Caco-2 (cell line): Measurements from ENCODE around the gene KCTD21. TPM values are rescaled to one million over a fixed set of nuclear protein-coding genes. Genes with fewer than 3 reads are reported as not detected.
A peak's percentile ranks its signal among the peaks of the same experiment; 100 is the strongest.

Experiments
- Bru-seq: library from RNA; stranded (reverse); fragments of 400-500 nt; gene quantifications from one replicate; lab custom pipeline; 2021; lab: Mats Ljungman, UMichigan
- BruChase-seq, 2 experiments: library from RNA; stranded (reverse); fragments of 400-500 nt; gene quantifications; one replicate each; lab custom pipeline; 2021; lab: Mats Ljungman, UMichigan
- BruUV-seq: library from RNA; stranded (reverse); fragments of 400-500 nt; replicated peaks from 2 replicates; lab custom pipeline; 2021; lab: Mats Ljungman, UMichigan
- CTCF ChIA-PET: fragments of 300-600 bp; sonication (Branson Sonifier 250); formaldehyde crosslinking; loops from one replicate; lab custom pipeline; 2022; ENCODE audit warnings: antibody characterized with exemption; lab: Charles Lee
- POLR2A ChIA-PET: fragments of 300-600 bp; sonication (Branson Sonifier 250); formaldehyde crosslinking; loops from one replicate; lab custom pipeline; 2022; ENCODE audit warnings: antibody characterized with exemption; lab: Charles Lee
- DNase-seq, 2 experiments: peaks; one replicate each; pipeline versions ENCODE4 v3.0.0 to v3.0.0-alpha.2; 2020 to 2022
- H3K27me3 ChIP-seq: replicated peaks from 2 replicates; pipeline ENCODE4 v1.6.0; 2011; ENCODE audit warnings: low read length; ENCODE audit not compliant: control insufficient read depth, insufficient read depth
- H3K36me3 ChIP-seq: 2 replicates; pipeline ENCODE4 v1.5.1; 2011; ENCODE audit warnings: low read length; ENCODE audit not compliant: control insufficient read depth, insufficient read depth
- H3K4me1 ChIP-seq: fragments of 250-450 bp; sonication (Bioruptor Pico); 2 replicates; pipeline ENCODE4 v1.5.1; 2020; ENCODE audit warnings: mild to moderate bottlenecking
- H3K4me3 ChIP-seq: 2 replicates; pipeline ENCODE4 v1.5.1; 2011; ENCODE audit warnings: low read depth, mild to moderate bottlenecking, control low read depth, low read length
- H3K9me3 ChIP-seq: fragments of 250-450 bp; sonication (Bioruptor Pico); 2 replicates; pipeline ENCODE4 v1.5.1; 2020; ENCODE audit warnings: mild to moderate bottlenecking, moderate library complexity
- H3K27ac Mint-ChIP-seq: one replicate; pipeline ENCODE4 v1.8.0; 2022; ENCODE audit warnings: mixed read lengths; ENCODE audit not compliant: unreplicated experiment
- H3K27me3 Mint-ChIP-seq: one replicate; pipeline ENCODE4 v1.8.0; 2022; ENCODE audit warnings: mixed read lengths; ENCODE audit not compliant: insufficient read depth, unreplicated experiment
- H3K36me3 Mint-ChIP-seq: one replicate; pipeline ENCODE4 v1.8.0; 2022; ENCODE audit warnings: mild to moderate bottlenecking, mixed read lengths; ENCODE audit not compliant: insufficient read depth, unreplicated experiment
- H3K4me1 Mint-ChIP-seq: one replicate; pipeline ENCODE4 v1.8.0; 2022; ENCODE audit warnings: low read depth, mixed read lengths; ENCODE audit not compliant: unreplicated experiment
- H3K4me3 Mint-ChIP-seq: one replicate; pipeline ENCODE4 v1.8.0; 2022; ENCODE audit warnings: mild to moderate bottlenecking, moderate library complexity, mixed read lengths; ENCODE audit not compliant: unreplicated experiment
- H3K9me3 Mint-ChIP-seq: one replicate; pipeline ENCODE4 v1.8.0; 2022; ENCODE audit warnings: mixed read lengths; ENCODE audit not compliant: unreplicated experiment
- CTCF ChIP-seq, 2 experiments: fragments of 200-600 bp in 1 of 2; IDR thresholded peaks; 1 replicate in 1 of 2; 2 replicates in 1 of 2; pipeline versions ENCODE4 v1.5.1 to v1.8.0; 2011 to 2022; ENCODE audit warnings: antibody characterized with exemption in 1 of 2, control low read depth in 1 of 2, inconsistent platforms in 1 of 2, low read depth in 1 of 2, low read length in 1 of 2, mild to moderate bottlenecking in 1 of 2, moderate library complexity in 1 of 2; ENCODE audit not compliant: insufficient read depth in 1 of 2, severe bottlenecking in 1 of 2, unreplicated experiment in 1 of 2
- intact Hi-C: fragments of 100-400 bp; cut with micrococcal nuclease; formaldehyde crosslinking; loops from one replicate; pipeline ENCODE4 v1.10.0; 2022; ENCODE audit not compliant: unreplicated experiment
- long read RNA-seq: library from polyadenylated mRNA; stranded (forward); transcript quantifications from one replicate; pipeline ENCODE4 v2.0.0, GENCODE V29; 2022
- total RNA-seq: library from RNA; stranded (reverse); gene quantifications from 2 replicates; pipeline ENCODE4 v1.2.3, GENCODE V29; 2022

Gene KCTD21
- total RNA-seq = 6.4 and 10.4 TPM in 2 replicates
- Bru-seq, nascent RNA = percentile 57 among the genes with signal in this experiment
- BruChase-seq, experiment 1, labeled RNA remaining after a 2-hour chase = percentile 64 among the genes with signal in this experiment
- BruChase-seq, experiment 2, labeled RNA remaining after a 6-hour chase = percentile 58 among the genes with signal in this experiment
- long read RNA-seq, partial matches to known transcripts = 0 of 11 reads
- long read RNA-seq, other reads (novel, unspliced or antisense) = 7 of 11 reads

- no TSS peak for BruUV-seq
- H3K4me3 Mint-ChIP-seq = peak within 1 kb of the TSS; percentile 98
- peak; percentile 99 to 100 for DNase-seq
- Histone ChIP-seq H3K27me3 (no peaks in the 10 kb centered on the region), H3K4me3 (peak within 1 kb of the TSS; percentile 82), H3K36me3 (no peaks in the 10 kb centered on the region), H3K9me3 (no peaks in the 10 kb centered on the region), H3K4me1 (peaks cover 28% of the 10 kb centered on the region)
- H3K36me3 Mint-ChIP-seq = peaks cover 16% of the 10 kb centered on the region
- H3K4me1 Mint-ChIP-seq = peaks cover 37% of the 10 kb centered on the region
- no peaks in the 10 kb centered on the region for H3K9me3 Mint-ChIP-seq
- intact Hi-C loops = loop anchor here (1.0 to 5.0 kb wide), 5 partner anchors 39 to 194 kb away; partner anchors contain the start of genes ALG8 and NDUFC2
- no peak for TF ChIP-seq CTCF (IDR thresholded peaks at IDR 0.05; ENCODE audit: insufficient read depth in 1 of 2, low read depth in 1 of 2, low read length in 1 of 2, severe bottlenecking in 1 of 2, unreplicated experiment in 1 of 2)
- ChIA-PET CTCF (interaction anchor here (0.5 to 1.5 kb wide), 13 partner anchors 9 to 381 kb away, joined by 3 to 8 read pairs (median 3); partner anchors contain the start of gene ALG8), POLR2A (interaction anchor here (0.6 to 2.2 kb wide), 6 partner anchors 49 to 386 kb away, joined by 3 to 32 read pairs (median 4); partner anchors contain the start of genes ALG8 and NARS2)
- H3K27me3 Mint-ChIP-seq = no peaks in the 10 kb centered on the region
- H3K27ac Mint-ChIP-seq = peak within 1 kb of the TSS; percentile 84
Observed at GRCh38 chr11:78188286-78189173, at the start of gene KCTD21, which contains the start of gene USP35. Gene KCTD21, minus strand, starts transcription at chr11:78188626. Its CDS starts 14,072 bp downstream, at chr11:78174554. Gene USP35, plus strand, starts transcription at chr11:78188919. Its CDS starts 7,327 bp downstream, at chr11:78196246.

DNA sequence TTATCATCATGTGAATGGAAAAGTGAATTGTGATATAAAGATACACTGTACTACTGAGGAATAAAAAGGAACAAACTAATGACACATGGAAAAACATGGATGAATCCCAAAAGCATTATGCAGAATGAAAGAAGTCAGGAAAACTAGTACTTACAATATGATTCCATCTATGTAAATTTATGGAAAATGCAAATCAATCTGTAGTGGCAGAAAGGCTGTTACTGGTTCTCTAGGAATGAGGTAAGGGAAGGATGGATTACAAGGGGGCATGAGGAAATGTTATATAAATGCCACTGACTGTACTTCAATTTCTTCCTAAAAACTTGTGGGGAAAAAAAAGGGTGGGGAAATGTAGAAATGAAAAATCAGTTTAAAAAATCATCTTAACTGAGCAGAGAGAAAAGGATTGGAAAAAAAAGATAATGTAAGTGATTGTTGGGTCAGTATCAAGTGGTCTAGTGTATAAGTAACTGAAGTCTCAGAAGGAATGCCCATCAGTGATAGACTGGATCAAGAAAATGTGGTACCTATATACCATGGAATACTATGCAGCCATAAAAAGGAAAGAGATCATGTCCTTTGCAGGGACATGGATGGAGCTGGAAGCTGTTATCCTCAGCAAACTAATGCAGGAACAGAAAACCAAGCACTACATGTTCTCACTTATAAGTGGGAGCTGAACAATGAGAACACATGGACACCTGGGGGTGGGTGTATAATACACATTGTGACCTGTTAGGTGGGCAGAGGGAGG is 49.0 kb upstream of the KCTD21 start:
- POLR2A ChIA-PET = interaction anchor here (0.6 kb wide), 1 partner anchor 71 kb away, joined by 5 read pairs; no protein-coding TSS in a partner anchor

More for the DNA sequence above, 49.0 kb upstream of the KCTD21 start:
- no peaks in the 10 kb centered on the region for H3K36me3 ChIP-seq
- BruUV-seq = no TSS peak
- peaks cover 11% of the 10 kb centered on the region; the same call in 1 of the 2 replicates for H3K9me3 ChIP-seq
- H3K9me3 Mint-ChIP-seq = peaks cover 29% of the 10 kb centered on the region
- peaks cover 48% of the 10 kb centered on the region for H3K36me3 Mint-ChIP-seq
- CTCF ChIA-PET = no interaction called here
- no peak for TF ChIP-seq CTCF (IDR thresholded peaks at IDR 0.05; ENCODE audit: insufficient read depth in 1 of 2, low read depth in 1 of 2, low read length in 1 of 2, severe bottlenecking in 1 of 2, unreplicated experiment in 1 of 2)
- H3K4me3 ChIP-seq = no peak overlapping the region
- no peaks in the 10 kb centered on the region for H3K27me3 Mint-ChIP-seq
- intact Hi-C loops = no loop called here
- no peaks in the 10 kb centered on the region for H3K4me1 ChIP-seq
- no peak overlapping the region for H3K4me3 Mint-ChIP-seq
- H3K4me1 Mint-ChIP-seq = no peaks in the 10 kb centered on the region
- no peak for DNase-seq
- no peaks in the 10 kb centered on the region for H3K27me3 ChIP-seq
- H3K27ac Mint-ChIP-seq = no peak overlapping the region
